CD4-positive, alpha-beta T cell treated with Interleukin-12 subunit alpha and Interleukin-12 subunit beta, for 1 hour (primary cell): Measurements from ENCODE around the gene TPRN.

Experiments used
- DNase-seq: peaks from one replicate; pipeline ENCODE4 v3.0.0-alpha.2; 2020

The TPRN gene

DNA sequence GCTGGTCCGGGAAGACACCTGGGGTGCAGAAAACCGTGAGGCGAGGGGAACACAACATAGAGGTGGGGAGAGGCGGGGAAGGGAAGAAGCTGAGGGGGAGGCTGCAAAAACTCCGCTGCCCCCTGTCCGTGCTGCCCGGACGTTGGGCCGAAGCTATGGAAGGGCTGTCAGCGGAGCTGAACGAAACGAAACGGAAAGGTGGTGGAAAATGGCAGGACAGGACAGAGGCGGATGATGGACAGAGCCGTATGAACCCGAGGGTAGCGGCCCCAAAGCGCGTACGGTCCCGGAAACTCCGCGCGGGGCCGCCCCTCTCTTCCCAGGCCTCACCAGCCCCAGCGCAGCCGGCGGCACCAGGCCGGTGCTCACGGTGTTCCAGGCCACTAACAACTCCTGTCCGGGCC is 12.5 kb downstream of the TPRN start:
- DNase-seq, result no peak

DNA sequence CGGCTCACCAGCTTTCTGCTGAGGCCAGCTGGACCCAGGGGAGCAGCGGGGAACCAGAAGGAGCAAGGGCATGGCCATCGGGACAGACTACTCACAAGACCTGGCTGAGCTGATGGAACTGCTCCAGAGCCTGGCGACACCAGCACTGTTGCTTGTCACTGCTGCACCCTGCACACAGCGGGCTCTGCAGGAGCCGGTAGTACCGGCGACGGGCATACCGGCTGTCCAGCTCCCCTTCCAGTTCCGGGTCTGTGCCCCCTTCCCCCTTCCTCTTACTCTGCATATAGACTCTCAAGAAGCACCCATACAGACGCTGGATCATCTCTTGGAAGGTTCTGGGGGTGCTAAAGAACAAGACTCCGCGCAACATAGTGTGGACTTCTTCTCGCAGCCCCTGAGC is 13.2 kb downstream of the TPRN start:
- DNase-seq, result no peak

DNA sequence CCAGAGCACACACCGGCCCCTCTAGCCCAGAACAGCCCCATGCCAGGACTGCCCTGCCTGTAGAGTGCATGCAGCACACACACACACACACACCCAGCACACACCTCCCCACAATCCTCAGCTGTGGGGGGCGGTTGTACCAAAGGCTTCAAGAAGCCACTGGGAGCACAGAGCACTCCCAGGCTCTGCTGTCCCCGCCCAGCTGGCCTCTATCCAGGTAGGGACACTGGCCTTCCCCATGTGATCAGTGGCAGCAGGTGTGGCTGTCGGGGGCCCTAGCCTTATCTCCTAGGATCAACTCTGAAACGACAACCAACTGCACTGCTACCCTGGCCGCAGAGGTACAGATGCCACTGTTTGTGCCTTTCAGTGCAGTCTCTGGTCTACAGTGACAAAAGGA is 14.2 kb downstream of the TPRN start:
- no peak for DNase-seq

DNA sequence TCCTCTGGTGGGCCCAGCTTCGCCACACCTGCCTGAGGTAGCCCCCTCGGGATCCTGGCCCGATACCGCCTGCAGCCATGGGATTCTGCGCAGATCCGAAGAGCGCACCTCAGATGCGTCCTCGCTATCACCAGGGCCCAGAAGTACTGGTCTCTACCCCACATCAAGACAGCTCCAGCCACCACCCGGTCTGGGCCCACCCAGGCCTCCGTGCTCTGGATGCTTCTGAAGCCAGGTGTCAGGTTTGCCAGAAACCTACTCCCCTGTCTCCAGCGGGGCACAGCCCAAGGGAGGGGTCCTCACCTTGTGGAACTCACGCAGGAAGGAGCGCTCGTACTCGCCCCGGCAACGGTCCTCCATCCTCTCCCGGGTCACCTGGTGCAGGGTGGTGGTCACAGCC is 14.6 kb downstream of the TPRN start:
- DNase-seq, result no peak

DNA sequence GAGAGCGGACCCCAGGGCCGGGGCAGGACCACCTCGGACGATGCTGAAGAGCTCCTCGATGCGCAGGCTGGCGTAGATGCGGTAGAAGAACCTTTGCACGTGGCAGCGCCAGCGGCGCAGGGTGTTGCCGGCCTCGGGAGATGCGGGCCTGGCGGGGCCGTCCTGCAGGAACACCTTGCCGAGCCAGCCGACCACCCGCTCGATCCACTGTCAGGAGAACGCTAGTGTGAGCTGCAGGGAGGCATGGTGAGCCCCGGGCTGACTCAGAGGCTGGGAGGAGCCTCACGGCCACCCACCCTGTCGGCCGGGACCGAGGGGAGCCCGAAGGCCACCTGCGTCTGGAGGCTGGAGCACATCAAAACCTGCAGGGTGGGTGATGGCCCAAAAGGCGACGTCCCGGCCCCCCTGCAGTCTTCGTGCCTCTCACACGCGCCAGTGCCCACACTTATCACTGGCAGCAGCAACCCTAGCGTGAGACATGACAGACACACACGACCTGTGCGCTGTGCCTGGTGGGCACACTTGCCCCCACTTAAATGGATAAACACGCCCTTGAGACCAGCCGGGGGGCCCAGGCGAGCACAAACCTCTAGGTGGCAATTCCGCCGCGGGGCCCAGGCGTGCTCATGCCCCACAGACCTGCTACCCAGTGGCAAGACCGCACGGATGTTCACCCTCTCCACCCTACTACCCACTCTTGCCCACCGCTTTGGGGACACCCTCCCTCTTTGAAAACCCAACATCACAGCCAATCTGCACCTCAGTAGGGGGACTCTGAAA is 15.5 kb downstream of the TPRN start:
- DNase-seq, result no peak

DNA sequence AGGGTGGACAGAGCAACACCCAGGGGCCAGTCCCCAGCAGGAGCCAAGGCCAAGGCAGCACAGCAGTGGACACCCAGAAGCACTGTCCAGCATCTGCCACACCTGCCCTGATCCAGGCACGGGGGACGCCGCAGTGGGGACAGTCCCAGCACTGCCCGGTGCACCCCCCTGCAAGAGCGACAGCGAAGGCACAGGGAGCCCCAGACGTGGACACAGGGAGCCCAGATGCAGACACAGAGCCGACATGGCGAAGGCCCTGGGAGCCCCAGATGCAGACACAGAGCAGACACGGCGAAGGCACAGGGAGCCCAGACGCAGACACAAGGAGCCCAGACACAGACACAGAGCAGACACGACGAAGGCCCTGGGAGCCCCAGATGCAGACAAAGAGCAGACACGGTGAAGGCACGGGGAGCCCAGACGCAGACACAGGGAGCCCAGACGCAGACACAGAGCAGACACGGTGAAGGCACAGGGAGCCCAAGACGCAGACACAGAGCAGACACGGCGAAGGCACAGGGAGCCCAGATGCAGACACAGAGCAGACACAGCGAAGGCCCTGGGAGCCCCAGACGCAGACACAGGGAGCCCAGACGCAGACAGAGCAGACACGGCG is 16.5 kb downstream of the TPRN start:
- DNase-seq, result no peak

DNA sequence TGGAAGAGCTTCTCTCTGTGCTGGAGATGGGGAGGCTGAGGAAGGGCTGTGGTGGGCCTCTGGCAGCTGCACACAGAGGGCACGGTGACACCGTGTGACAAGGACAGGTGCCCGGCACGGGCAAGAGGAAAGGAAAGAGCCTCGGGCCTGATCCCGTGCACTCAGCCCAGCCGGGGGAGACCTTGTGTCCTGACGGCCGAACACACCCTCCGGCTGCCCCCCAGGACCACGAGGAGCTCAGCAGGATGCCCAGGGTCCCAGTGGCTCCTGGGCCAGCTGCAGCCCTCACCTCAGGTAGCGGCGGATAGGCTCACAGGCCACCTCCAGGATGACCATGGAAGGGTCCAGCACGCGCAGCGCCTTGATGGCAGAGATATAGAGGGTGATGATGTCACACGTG is 17.7 kb downstream of the TPRN start:
- DNase-seq, result no peak

DNA sequence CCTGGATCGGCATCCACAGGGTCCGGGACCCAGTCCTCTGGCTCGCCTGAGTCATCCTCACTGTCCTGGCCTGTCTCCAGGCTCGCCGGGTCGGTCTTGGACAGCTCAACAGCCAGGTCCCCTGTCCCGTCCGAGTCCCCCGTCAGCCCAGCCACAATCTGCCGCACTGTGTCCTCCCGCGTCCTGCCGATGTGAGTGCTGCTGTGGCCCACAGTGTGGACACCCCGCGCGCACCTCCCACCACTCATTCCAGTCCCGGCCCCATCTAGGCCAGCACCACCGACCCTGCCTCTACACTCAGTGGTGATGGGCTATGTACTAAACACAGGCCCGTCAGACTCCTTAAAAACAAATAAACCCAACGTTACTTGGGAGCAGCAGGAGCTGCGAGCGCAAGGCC is 18.9 kb downstream of the TPRN start:
- DNase-seq, result no peak

DNA sequence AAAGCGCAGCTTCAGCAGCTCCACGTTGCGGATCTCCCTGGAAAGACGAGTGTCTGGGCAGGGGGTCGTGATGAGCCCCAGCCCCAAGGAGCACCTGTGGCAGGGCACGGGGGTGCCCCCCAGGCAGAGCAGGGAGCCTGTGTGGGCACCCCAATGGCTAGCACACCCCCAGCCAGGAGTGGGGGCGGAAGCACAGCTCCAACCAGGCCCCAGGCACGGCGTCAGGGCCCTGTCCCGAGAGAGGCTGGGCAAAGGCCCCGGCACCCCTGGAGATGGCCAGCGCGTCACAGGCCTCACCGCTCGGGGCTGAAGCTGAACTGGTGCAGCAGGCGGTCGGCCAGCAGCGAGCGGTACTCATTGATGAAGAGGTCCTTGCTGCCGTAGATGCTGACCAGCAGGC is 20.1 kb downstream of the TPRN start:
- DNase-seq, result no peak

DNA sequence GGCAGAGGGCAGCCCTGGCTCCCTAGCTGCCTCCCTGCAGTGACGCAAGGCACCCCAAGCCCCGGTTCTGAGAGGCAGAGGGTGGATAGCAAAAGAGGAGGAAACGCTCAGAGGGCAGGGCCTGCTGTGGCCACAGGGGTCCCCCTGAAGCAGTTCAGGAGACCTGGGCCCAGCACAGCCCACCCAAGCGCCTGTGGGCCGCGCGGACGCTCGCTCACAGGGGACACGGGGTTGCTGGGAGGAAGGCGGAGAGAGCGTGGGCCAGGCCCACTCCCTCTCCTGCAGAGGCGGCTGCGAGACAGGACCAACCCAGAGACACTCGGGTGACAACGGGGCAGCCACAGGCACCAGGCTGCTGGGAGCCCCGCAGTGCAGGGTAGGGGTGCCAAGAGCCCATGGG is 20.8 kb downstream of the TPRN start:
- DNase-seq, result no peak

DNA sequence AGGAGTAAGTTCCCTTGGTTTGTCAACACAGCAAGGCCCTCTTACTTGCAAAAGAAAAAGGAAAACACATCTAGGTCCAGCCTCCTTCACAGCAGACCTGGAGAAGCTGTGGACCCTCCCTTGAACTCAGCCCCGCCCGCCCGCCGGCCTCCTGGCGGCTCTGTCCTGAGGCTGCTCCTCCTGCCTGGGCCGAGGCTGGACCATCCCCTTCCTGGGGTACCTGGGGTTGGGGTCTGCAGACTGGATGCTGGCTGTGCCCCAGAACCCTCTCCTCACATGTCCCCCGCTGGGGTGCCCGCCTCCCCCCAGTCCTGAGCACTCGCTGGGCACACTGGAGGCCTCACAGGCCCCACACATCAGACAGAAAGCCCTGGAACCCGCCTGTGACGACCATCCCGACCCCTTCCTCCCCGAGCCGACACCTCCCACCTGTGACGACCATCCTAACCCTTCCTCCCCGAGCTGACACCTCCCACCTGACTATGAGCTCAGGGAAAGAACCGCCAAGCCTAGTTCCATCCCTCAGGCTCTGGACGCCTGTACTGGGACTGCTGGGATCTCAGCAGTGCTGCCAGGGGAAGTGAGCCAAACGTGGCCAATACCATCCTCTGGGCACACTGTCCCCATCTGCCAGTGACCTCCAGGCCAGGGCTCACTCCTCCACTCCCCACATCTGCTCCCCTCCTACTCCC is 21.5 kb downstream of the TPRN start:
- no peak for DNase-seq

DNA sequence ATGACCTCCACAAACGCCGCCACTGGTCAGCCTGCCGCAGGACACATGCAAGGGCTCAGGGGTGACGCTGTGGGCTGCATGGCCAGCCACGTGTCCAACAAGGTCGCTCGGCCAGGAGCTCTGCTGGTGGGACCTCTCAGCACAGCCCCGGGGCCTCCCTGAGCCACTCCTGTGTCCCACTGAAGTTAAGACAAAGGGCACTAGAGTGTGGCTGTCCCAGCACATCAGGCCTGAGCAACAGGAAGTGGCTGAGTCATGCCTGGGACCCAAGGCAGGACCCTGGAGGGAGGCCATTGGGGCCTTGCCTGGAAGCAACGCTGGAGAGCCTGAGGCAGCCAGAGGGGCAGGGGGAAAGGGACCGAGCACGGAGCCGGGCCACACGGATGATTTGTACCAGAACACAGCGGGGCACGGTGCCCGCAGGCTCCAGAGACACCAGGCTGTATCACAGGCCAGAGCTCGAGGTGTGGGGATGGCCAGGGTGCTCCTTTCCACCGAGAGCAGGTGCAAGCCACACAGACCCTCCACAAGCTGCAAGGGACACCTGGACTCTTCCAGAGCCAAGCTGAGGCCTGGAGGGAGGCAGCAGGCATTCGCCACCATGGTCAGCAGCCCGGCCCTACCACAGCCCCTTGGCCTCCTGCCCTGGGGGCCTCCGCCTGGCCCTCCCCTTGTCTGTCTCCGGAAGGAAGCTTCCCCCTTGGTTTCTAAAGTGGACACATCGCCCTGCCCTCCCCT is 22.2 kb downstream of the TPRN start:
- DNase-seq, result no peak

DNA sequence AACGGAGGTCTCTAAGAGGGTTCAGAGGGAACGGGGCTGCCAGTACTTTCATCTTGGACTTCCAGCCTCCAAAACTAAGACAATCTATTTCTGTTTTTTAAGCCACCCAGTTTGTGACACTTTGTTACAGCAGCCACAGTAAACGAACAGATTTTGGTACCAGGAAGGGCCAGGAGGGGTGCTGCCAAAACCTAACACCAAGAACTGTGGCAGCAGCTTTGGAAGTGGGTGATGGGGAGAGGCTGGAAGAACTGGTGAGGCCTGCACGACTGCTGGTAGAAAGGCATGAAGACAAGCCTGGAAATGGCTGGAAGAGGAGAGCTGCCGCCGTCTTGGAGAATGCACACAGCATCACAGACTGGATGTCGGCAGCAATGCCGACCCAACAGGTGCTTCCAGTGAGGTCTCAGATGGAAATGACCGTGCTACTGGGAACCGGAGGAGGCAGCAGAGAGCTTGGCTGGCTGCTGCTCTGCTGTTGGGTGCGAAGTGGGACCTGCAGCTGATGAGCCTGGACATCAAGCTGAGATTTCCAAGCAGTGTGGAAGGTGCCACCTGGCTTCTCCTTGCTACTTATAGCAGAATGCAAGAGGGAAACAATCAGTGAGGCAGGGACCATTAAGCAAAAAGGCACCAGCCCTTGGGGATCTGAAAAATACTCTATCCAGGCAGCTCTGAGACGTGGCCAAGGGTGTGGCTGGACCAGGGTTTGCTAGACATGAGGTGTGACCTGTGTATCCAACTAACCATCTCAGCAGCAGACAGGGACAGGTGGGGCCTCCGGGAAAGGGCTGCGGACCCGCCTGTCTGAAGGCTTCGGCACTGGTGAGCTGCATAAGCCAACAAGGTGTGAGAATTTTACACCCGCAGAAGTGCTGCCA is 24.0 kb downstream of the TPRN start:
- DNase-seq, result peak; percentile 21

DNA sequence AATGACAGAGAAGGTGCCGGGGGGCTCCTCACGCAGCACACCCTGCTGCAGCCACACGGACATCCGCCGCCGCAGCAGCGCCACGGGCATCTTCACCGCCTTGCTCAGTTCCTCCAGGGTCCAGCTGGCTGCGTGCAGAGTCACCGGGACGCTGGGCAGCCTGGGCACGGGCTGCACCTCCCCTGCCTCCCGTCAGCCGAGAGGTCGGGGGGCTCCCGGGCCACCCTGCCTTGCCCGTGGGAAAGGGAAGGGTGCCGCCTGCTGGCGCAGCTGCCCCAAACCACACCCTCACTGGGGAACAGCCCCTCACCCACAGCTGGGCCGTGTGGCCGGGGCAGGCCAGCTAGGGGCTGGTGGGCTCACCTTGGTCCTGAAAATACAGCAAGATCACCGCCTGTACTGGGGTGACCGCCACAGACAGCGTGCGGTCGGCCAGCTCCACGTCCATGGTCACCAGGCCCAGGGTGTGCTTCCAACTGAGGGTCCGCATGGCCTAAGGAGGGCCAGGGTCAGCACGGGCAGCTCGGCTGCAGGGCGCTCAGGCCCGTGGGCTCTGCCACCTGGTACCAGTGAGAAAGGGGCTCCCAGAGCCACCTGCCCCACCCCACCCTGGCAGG is 25.1 kb downstream of the TPRN start:
- no peak for DNase-seq

DNA sequence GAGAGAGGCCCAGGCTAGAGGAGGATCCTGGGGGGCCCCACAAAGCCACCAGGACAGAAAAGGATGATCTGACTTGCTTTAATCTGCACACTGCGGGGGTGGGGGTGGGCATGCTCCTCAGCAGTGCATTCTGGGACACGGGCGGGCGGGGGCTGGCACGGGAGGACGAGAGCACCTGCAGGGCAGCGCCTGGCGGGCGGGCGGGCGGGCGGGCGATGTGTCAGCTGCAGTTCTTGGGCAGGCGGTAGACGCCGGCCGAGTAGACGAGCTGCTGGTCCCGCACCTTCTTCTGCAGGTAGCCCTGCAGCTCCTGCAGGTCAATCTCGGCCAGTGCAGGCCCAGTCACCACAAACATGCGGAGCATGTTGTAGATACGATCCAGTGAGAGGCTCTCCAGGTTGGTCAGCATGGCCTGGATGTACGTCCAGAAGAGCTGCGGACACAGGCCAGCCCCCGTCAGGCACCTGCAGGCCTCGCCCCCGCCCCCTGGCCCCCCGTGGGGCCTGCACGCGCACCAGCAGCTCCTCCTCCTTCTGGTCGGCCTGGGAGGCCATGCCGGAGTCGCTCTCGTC is 25.7 kb downstream of the TPRN start:
- DNase-seq, result no peak

DNA sequence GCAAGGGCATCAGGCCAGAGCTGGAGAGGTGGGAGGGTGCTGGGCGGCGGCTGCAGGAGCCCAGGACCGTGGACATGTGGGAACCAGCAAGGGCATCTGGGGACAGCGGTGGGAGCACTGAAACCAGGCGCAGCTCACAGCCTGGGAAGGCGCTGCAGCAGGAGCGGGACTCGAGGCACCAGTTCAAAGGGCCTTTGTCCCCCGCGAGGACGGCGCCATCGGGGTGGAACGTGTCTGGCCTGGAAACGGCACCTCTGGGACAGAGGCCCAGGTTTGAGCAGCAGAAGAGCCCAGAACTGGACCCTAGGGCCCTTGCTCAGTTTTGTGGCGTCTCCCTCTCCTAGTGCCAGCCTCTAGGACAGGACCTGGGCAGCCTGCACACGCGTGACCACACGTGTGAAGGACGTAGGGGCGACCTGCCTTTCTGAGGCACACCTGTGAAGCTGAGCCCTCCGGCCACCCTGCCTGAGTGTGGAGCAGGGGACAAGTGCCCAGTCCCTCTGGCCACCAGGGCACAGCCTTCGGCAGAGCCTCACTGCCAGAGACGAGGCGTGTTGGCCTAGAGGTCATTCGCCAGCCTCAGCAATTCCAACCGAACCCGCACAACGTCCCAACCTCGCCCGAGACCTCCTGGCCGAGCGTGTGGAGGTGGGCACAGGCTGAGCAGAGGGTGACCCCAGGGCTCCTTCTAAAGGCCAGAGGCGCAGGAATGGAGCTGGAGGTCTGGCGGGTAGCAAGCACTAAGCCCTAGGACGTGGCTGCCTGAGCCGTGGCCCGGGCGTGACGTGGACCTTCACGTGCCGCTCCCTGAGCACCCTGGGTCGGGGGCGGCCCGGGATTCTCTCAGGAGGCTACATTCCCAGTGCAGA is 26.5 kb downstream of the TPRN start:
- DNase-seq, result no peak

DNA sequence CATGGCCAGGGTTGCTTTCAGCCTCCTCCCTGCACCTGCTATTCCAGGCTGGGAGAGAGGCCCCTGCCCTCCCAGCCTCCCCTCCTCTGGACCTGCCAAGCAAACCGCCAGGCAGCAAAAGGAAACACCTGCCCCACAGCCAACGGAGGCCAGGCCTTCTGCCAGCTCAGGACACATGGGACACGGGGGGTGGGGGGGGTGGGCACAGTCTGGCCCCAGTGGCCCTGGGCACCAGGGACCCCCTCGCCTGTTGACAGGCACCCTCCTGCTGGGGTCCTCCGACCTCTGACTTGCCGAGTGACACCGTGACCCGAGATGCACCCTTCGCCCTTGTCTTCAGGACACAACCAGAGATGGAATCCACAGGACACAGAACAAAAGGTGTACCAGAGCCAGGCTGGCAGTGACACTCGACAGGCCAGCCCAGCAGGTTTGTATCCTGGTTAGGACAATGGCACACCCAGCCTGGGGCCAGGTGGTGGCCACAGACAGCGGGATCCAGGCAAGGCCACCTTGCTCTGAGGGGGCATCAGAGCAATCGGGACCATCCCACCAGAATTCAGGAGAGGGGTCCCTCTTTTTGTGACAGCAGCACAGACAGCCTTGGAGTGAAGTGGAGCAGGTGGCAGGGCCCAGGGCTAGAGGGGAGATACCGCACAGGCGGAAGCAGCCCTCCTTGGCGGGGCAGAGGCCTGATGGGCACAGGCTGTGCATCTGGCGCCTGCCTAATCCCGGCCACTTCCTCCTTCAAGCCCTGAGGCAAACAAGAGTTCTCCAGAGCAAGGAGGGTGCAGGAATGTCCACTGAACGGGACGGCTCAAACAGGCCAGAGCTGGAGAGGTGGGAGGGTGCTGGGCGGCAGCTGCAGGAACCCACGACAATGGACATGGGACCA is 27.4 kb downstream of the TPRN start:
- DNase-seq, result no peak

DNA sequence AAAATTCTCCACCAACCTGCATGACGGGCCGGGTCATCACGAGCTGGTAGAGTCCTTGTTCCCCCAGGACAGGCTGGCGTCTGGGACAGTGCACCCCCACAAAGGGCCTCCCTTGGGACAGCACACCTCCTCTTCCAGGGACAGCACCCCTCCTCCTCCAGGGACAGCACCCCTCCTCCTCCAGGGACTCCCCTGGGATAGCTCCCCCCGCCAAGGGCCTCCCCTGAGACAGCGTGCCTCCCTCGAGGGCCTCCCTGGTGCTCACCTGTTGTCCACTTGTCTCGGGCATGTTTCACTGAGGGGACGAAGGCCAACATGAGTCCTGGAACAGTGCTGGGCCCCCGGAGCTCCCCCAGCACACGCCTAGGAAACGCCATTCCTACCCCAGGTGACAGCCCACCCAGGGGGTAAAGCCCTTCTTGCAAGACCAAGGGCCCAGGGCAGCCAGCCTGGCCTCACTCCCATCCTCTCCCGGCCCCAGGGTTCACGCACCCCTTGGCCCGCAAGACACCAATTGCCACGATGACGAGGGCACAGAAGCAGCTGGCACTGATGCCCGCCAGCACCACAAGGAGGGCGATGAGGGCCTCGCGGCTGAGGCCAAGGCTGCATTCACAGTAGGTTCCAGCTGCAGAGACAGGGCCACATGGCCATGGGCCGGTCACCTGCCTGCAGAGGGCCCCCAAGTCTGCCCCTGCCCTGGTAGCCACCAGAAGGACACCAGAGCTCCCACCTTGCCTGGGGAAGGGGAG is 29.2 kb downstream of the TPRN start:
- no peak for DNase-seq
